Adrenal gland (tissue), 12 donors: ENCODE measurements around the gene HSPB3. TPM values are rescaled to one million over a fixed set of nuclear protein-coding genes. Genes with fewer than 3 reads are reported as not detected.

ENCODE experiments used
- DNase-seq, 7 donors: peaks; one replicate each; pipeline ENCODE4 v3.0.0-alpha.2; 2019 to 2020
- H3K27ac ChIP-seq, 5 donors: fragments of 200-600 bp; sonication (generic) in 4 of 5; 1 replicate in 3 of 5; 2 replicates in 2 of 5; pipeline versions ENCODE4 v1.5.1 to v1.8.0; 2016 to 2020; ENCODE audit warnings: mild to moderate bottlenecking in 1 of 5
- H3K27me3 ChIP-seq: fragments of 200-600 bp; 2 replicates; pipeline ENCODE4 v1.8.0; 2021
- H3K36me3 ChIP-seq, 2 donors: fragments of 200-600 bp; replicated peaks in 1 of 2; 1 replicate in 1 of 2; 2 replicates in 1 of 2; pipeline versions ENCODE4 v1.5.1 to v1.8.0; 2018 to 2022
- H3K4me1 ChIP-seq, 2 donors: fragments of 200-600 bp; replicated peaks in 1 of 2; 1 replicate in 1 of 2; 2 replicates in 1 of 2; pipeline versions ENCODE4 v1.5.1 to v1.8.0; 2018 to 2021
- H3K4me3 ChIP-seq, 4 donors: fragments of 200-600 bp; sonication (generic) in 3 of 4; one replicate each; pipeline ENCODE4 v1.5.1; 2016 to 2018
- H3K9me3 ChIP-seq, 3 donors: fragments of 200-600 bp; sonication (generic) in 1 of 3; replicated peaks in 1 of 3; 1 replicate in 2 of 3; 2 replicates in 1 of 3; pipeline versions ENCODE4 v1.5.1 to v1.8.0; 2016 to 2021
- POLR2A ChIP-seq, 2 donors: fragments of 450-650 bp; IDR thresholded peaks; one replicate each; pipeline ENCODE4 v1.6.1; 2017; ENCODE audit warnings: antibody characterized with exemption in 2 of 2, mild to moderate bottlenecking in 2 of 2, moderate library complexity in 1 of 2
- WGBS, 4 donors: extraction: QIAGEN DNeasy Blood & Tissue Kit in 2 of 4; methylation state at CpG; one replicate each; pipeline versions ENCODE4 v1.1.5 to v1.1.7; 2013 to 2017; 5-methylcytosine and 5-hydroxymethylcytosine counted together
- intact Hi-C, 2 donors: fragments of 100-400 bp; cut with DNase I; formaldehyde crosslinking; loops; one replicate each; pipeline versions ENCODE4 v1.14.1 to v1.15.0; 2022 to 2023
- polyA plus RNA-seq, 3 donors: library from polyadenylated mRNA; stranded (reverse); fragments of 200-250 nt in 2 of 3; fragments of 350-450 nt in 1 of 3; fragmentation: Illumina TruSeq in 1 of 3; extraction: RNeasy Lipid Tissue Mini Kit (QIAGEN cat#74804) in 1 of 3; gene quantifications; one replicate each; pipeline ENCODE4 v1.2.3, GENCODE V29; 2013 to 2014
- total RNA-seq, 9 donors: library from RNA; depleted of rRNA in 4 of 9; stranded (reverse); fragments of >200 nt in 4 of 9; fragments of 120-200 nt in 1 of 9; fragmentation: NEBNext Ultra II Directional in 1 of 9; extraction: Animal tissue kit (Norgen Biotek cat#: 25700) in 1 of 9; gene quantifications; one replicate each; pipeline versions ENCODE4 v1.1.0 to v1.2.4, GENCODE V29; 2013 to 2023
- TF ChIP-seq, protein P1 (sequence below), 6 experiments: fragments of 450-650 bp in 4 of 6; fragments of 200-600 bp in 2 of 6; sonication (generic) in 1 of 6; IDR thresholded peaks; 1 replicate in 5 of 6; 2 replicates in 1 of 6; pipeline versions ENCODE4 v1.5.1 to v1.8.0; 2016 to 2021; ENCODE audit warnings: antibody characterized with exemption in 6 of 6, mild to moderate bottlenecking in 2 of 6, moderate library complexity in 1 of 6
- donor health status: healthy with polysubstance abuse.
- donor health status: Bipolar disorder and iron deficiency.
- donor health status: DM: yes; HTN: yes; CAD: no.
- donor health status: DM: no; HTN: no; CAD: no.
- donor health status: DM: no; HTN: no; CAD: no.
- donor health status: DM: yes; HTN: yes; CAD: no.

HSPB3 gene
- total and polyA plus RNA-seq, 12 donors = 0.28 to 0.64 (median 0.54) TPM; not detected in 9

DNA sequence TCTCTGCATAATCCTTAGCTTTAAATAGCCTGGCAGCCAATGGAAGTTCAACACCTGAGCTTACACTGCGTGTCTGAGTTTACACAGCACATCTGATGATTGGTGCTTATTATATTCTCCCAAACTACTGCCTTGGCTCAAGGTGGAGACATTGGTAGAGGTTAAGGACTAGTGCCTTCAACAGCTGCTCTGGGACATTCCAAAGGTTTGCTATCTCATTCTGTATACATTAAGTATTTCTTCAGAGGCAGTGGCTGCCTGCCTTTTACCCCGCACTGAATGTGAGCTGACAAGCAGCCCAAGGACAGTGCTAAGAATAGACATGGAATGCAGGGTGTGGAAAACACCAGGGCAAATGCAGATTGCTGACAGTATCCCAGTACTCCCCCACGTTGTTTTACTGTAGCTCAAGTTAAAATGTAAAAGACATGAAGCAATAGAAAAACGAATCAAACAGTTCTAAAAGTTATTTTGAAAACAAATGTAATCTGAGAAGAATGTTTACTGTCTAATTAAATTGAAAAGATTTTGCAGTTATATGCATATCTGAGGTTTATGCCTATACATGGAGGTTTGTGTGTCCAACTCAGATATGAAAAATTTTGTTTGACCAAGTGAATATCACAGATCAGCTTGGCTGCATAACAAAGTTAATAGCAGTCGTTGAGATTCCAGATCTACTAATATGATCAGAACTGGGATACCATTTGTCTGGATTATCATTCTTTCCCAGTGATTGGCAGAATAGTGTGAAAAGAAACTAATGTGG, 1.8 kb downstream of the HSPB3 start:
- no peaks in the 10 kb centered on the region for H3K9me3 ChIP-seq
- peak overlapping the region in 1 of 5 donors; percentile 48 for H3K27ac ChIP-seq
- TF ChIP-seq POLR2A (IDR thresholded peaks at IDR 0.05) = no peak
- TF ChIP-seq, protein P1, sequence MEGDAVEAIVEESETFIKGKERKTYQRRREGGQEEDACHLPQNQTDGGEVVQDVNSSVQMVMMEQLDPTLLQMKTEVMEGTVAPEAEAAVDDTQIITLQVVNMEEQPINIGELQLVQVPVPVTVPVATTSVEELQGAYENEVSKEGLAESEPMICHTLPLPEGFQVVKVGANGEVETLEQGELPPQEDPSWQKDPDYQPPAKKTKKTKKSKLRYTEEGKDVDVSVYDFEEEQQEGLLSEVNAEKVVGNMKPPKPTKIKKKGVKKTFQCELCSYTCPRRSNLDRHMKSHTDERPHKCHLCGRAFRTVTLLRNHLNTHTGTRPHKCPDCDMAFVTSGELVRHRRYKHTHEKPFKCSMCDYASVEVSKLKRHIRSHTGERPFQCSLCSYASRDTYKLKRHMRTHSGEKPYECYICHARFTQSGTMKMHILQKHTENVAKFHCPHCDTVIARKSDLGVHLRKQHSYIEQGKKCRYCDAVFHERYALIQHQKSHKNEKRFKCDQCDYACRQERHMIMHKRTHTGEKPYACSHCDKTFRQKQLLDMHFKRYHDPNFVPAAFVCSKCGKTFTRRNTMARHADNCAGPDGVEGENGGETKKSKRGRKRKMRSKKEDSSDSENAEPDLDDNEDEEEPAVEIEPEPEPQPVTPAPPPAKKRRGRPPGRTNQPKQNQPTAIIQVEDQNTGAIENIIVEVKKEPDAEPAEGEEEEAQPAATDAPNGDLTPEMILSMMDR (IDR thresholded peaks at IDR 0.05) = no peak
- H3K36me3 ChIP-seq = no peaks in the 10 kb centered on the region
- peaks cover 0 to 18% of the 10 kb centered on the region in 2 donors for H3K4me1 ChIP-seq
- H3K27me3 ChIP-seq = no peaks in the 10 kb centered on the region
- peak overlapping the region in 1 of 4 donors; percentile 6 for H3K4me3 ChIP-seq
- WGBS, 4 donors = 17 to 24% (median 23%) methylated on average over 5 of the region's 5 CpGs
- peak; percentile 19 to 73 (median 46) for DNase-seq
- intact Hi-C loops = no loop called here

DNA sequence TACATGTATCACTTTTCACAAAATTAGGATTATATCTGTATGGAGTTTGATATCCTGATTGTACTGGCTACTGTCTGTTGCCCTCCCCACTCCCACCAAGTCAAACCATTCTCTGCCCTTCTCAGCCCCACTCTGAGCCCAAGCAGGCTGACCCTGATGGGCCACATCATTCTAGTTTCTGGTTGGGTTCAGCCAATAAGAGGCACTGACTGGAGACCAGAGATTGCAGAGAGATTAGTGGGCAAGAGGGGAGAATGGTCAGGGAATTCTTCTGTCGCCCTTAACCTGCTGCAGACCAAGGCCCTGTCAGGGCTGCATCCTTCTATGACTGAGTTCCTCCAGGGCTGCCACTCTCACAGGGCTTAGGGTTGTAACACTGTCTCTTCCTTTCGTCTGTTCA, 2.7 kb downstream of the HSPB3 start:
- no peak overlapping the region for H3K4me3 ChIP-seq
- peaks cover 0 to 18% of the 10 kb centered on the region in 2 donors for H3K4me1 ChIP-seq
- DNase-seq = no peak
- no peaks in the 10 kb centered on the region for H3K27me3 ChIP-seq
- 92 to 100% (median 97%) methylated on average over 2 of the region's 2 CpGs for WGBS, 4 donors
- intact Hi-C loops = no loop called here
- H3K9me3 ChIP-seq = no peaks in the 10 kb centered on the region
- H3K27ac ChIP-seq = no peak overlapping the region
- H3K36me3 ChIP-seq = no peaks in the 10 kb centered on the region
- TF ChIP-seq, protein P1 (IDR thresholded peaks at IDR 0.05) = no peak
- no peak for TF ChIP-seq POLR2A (IDR thresholded peaks at IDR 0.05)

DNA sequence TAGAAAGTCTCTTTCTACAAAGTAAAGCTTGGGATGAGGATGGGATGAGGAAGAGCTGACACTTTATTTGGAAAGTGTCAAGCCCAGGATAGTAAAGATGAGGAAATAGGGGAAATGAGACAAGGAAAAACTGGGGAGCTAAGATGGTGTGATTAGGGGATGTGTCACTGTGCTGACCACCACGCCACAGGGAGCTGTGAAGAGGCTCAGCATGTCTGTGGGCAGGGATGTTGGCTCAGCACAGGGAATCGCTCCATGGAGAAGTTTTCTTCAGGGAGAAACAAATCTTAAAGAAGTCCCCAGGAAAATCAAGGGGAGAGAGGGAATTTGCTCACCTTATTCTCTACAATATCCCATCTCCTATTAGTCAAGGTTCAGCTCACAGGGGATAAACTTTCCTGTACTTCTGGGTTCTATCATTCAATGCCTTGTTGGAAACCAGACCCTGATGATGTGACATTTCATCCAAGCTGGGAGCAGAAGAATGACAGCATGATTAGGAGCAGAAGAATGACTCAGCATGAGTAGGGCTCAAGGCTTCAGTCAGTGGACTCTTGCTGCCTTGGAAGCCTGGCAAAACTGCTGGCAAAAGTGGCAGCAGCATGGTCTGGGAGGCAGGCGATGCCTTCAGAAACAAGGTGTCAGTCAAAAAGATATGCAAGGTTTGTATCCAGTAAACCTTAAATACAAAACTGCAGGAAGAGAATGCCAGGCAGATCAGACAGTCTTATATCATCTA, 4.9 kb downstream of the HSPB3 start:
- no peaks in the 10 kb centered on the region for H3K36me3 ChIP-seq
- WGBS, 4 donors = 81 to 94% (median 87%) methylated on average over 3 of the region's 3 CpGs
- intact Hi-C loops = no loop called here

DNA sequence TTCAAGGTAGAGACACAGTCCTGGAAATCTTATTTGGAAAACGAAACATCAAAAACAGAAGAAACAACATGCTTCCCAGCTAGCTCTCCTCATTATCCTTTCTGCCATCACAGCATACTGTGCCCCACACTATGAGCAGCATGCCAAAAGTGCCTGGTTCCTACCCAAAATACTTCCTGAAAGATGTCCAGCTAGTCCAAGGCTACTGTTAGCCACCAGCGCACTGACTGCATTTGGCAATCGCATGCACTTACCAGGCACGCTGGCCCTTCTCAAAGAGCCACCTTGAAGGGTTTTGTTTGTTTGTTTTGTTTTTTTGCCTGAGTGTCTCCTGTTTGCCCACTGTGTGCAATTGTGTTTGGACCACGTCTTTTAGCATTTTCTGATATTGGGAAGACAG, 6.8 kb downstream of the HSPB3 start:
- intact Hi-C loops = no loop called here
- TF ChIP-seq POLR2A (IDR thresholded peaks at IDR 0.05) = no peak
- TF ChIP-seq, protein P1 (IDR thresholded peaks at IDR 0.05) = no peak
- no peak overlapping the region for H3K4me3 ChIP-seq

More for the DNA sequence above, 4.9 kb downstream of the HSPB3 start:
- TF ChIP-seq, protein P1 (IDR thresholded peaks at IDR 0.05) = no peak
- no peak for TF ChIP-seq POLR2A (IDR thresholded peaks at IDR 0.05)
- no peaks in the 10 kb centered on the region for H3K9me3 ChIP-seq
- H3K27ac ChIP-seq = no peak overlapping the region
- no peaks in the 10 kb centered on the region for H3K27me3 ChIP-seq
- DNase-seq = peak in 2 of 7 donors; percentile 2 to 37
- H3K4me1 ChIP-seq = peaks cover 0 to 18% of the 10 kb centered on the region in 2 donors
- H3K4me3 ChIP-seq = no peak overlapping the region

More for the DNA sequence above, 6.8 kb downstream of the HSPB3 start:
- WGBS, 4 donors = 48 to 53% (median 50%) methylated on average over 5 of the region's 5 CpGs
- no peaks in the 10 kb centered on the region for H3K27me3 ChIP-seq
- H3K9me3 ChIP-seq = no peaks in the 10 kb centered on the region
- H3K36me3 ChIP-seq = no peaks in the 10 kb centered on the region
- H3K4me1 ChIP-seq = peaks cover 0 to 9% of the 10 kb centered on the region in 2 donors
- peak; percentile 27 to 74 (median 66) for DNase-seq
- no peak overlapping the region for H3K27ac ChIP-seq
